ENCODE results near the gene CALHM3. TPM values are rescaled to one million over a fixed set of nuclear protein-coding genes. Genes with fewer than 3 reads are reported as not detected.
A peak's percentile ranks its signal among the peaks of the same experiment; 100 is the strongest.

Gene CALHM3
- total and polyA plus RNA-seq, 4 donors = not detected

DNA sequence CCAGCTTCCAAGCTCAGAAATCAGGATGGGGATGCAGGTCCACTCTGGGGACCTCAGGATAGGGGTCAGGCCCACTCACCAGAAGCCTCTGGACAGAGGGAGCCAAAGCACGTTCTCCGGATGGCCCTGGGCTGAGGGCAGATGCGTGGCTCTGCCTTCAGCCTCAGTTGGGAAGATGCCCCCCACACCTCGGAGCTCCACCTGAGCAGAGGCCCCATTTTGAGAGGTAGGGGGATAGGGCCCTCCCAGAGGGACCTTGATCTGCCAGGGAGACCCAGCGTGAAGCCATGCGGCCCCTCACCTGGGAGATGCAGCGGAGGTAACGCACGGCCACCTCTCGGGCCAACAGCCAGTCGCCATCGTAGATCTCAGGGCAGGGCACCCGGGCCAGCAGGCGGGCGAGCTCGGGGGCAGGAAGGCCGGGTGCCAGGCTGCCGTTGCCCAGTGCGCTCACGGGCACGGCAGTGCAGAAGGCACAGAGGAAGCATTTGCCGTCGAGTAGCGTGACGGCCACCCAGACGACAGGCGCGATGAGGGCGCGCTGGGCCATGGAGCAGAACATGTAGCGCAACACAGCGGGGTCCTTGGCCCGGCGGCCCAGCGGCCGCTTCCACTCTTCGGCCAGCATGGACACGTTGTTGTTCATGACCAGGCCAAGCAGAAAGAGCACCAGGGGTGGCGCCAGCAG lies 21.0 kb downstream of the CALHM3 start:
- no peak for DNase-seq
- H3K27me3 ChIP-seq (ENCODE audit: control insufficient read depth in 1 of 2, insufficient read depth in 2 of 2, low read length in 1 of 2) = no peaks in the 10 kb centered on the region
- no peak for ATAC-seq (ENCODE audit: low FRiP score)
- WGBS, 2 donors = 97% methylated on average over 39 of the region's 39 CpGs
- H3K9me3 ChIP-seq (ENCODE audit: control insufficient read depth, low read length) = no peaks in the 10 kb centered on the region
- no peaks in the 10 kb centered on the region for H3K36me3 ChIP-seq (ENCODE audit: control insufficient read depth in 1 of 2, insufficient read depth in 2 of 2, low read length in 1 of 2)
- no peaks in the 10 kb centered on the region for H3K4me1 ChIP-seq (ENCODE audit: control insufficient read depth in 1 of 2, insufficient read depth in 2 of 2, low read length in 2 of 2)
- no peak overlapping the region for H3K27ac ChIP-seq (ENCODE audit: low read depth in 1 of 2, low read length in 2 of 2)
- no peak overlapping the region for H3K4me3 ChIP-seq (ENCODE audit: low read length in 2 of 2)
- intact Hi-C loops (cut with DNase I) = no loop called here

DNA sequence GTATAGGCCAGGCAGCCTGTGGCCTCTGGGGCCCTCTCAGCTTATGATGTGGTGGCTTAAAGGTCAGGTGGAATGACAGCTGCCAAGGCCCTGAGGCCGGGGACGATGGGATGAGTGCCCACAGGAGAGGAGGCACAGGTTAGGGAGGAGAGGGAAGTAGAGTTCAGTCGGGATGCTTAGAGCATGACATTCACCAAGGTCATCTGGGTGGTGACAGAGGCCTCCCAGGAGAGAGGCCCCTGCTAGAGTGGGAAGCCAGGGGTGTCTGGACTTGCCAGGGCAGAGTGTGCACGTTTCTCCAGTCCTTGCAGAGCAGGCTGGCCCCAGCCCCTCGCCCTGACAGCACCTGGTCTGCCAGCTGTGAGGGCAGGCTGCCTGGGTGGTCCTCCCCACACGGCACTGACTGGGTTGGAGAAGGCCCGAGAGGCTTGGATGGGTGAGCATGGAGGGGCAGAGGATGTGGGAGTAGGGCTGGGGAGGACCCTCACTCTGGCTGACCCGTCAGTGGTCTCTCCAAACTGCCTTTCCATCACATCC lies 21.8 kb downstream of the CALHM3 start:
- WGBS, 2 donors = 68 to 82% methylated on average over 7 to 8 of the region's 8 CpGs
- ATAC-seq (ENCODE audit: low FRiP score) = no peak
- Histone ChIP-seq H3K9me3 (ENCODE audit: control insufficient read depth, low read length) (no peaks in the 10 kb centered on the region), H3K27ac (ENCODE audit: low read depth in 1 of 2, low read length in 2 of 2) (no peak overlapping the region), H3K4me1 (ENCODE audit: control insufficient read depth in 1 of 2, insufficient read depth in 2 of 2, low read length in 2 of 2) (no peaks in the 10 kb centered on the region), H3K36me3 (ENCODE audit: control insufficient read depth in 1 of 2, insufficient read depth in 2 of 2, low read length in 1 of 2) (no peaks in the 10 kb centered on the region), H3K27me3 (ENCODE audit: control insufficient read depth in 1 of 2, insufficient read depth in 2 of 2, low read length in 1 of 2) (no peaks in the 10 kb centered on the region), H3K4me3 (ENCODE audit: low read length in 2 of 2) (no peak overlapping the region)
- DNase-seq = no peak
- intact Hi-C loops (cut with DNase I) = no loop called here

DNA sequence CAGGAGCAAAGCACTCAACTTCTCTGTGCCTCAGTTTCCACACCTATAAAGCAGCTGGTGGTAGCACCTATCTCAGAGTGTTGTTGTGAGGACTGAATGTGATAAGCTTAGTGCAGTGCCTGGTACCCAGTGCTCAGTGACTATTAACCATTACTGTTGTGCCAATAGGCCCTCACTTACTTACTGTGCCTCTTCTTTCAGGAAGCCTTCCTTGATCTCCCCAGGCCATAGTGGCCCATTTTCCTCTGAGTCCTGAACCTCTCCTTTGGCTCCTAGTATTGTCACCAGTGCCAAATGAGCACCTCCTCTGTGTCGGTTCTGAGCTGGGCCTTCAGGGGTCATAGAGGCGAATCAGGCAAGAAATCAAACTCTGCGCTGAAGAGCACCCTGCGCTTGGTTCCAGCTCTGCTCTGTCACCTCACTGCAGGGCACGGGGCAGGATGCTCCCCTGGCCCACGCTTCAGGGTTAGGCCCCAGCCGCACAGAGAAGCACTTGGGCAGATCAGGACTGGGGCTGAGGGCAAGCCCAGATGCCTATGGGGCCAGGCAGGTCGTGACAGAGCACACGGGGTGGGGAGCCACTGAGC lies 22.9 kb downstream of the CALHM3 start:
- Histone ChIP-seq H3K9me3 (ENCODE audit: control insufficient read depth, low read length) (no peaks in the 10 kb centered on the region), H3K4me3 (ENCODE audit: low read length in 2 of 2) (no peak overlapping the region), H3K36me3 (ENCODE audit: control insufficient read depth in 1 of 2, insufficient read depth in 2 of 2, low read length in 1 of 2) (no peaks in the 10 kb centered on the region), H3K27ac (ENCODE audit: low read depth in 1 of 2, low read length in 2 of 2) (no peak overlapping the region), H3K27me3 (ENCODE audit: control insufficient read depth in 1 of 2, insufficient read depth in 2 of 2, low read length in 1 of 2) (no peaks in the 10 kb centered on the region), H3K4me1 (ENCODE audit: control insufficient read depth in 1 of 2, insufficient read depth in 2 of 2, low read length in 2 of 2) (no peaks in the 10 kb centered on the region)
- no peak for ATAC-seq (ENCODE audit: low FRiP score)
- intact Hi-C loops (cut with DNase I) = no loop called here
- WGBS, 2 donors = 92 to 94% methylated on average over 9 of the region's 9 CpGs
- no peak for DNase-seq

GRCh38 chr10:103455235-103455634 lies 23.8 kb downstream of the CALHM3 start:
- intact Hi-C loops (cut with DNase I) = no loop called here
- H3K9me3 ChIP-seq (ENCODE audit: control insufficient read depth, low read length) = no peaks in the 10 kb centered on the region
- H3K27ac ChIP-seq (ENCODE audit: low read depth in 1 of 2, low read length in 2 of 2) = no peak overlapping the region
- no peak for ATAC-seq (ENCODE audit: low FRiP score)
- H3K36me3 ChIP-seq (ENCODE audit: control insufficient read depth in 1 of 2, insufficient read depth in 2 of 2, low read length in 1 of 2) = no peaks in the 10 kb centered on the region
- 91% methylated on average over 24 to 25 of the region's 25 CpGs for WGBS, 2 donors
- H3K4me1 ChIP-seq (ENCODE audit: control insufficient read depth in 1 of 2, insufficient read depth in 2 of 2, low read length in 2 of 2) = no peaks in the 10 kb centered on the region
- H3K4me3 ChIP-seq (ENCODE audit: low read length in 2 of 2) = no peak overlapping the region
- no peaks in the 10 kb centered on the region for H3K27me3 ChIP-seq (ENCODE audit: control insufficient read depth in 1 of 2, insufficient read depth in 2 of 2, low read length in 1 of 2)
- no peak for DNase-seq

DNA sequence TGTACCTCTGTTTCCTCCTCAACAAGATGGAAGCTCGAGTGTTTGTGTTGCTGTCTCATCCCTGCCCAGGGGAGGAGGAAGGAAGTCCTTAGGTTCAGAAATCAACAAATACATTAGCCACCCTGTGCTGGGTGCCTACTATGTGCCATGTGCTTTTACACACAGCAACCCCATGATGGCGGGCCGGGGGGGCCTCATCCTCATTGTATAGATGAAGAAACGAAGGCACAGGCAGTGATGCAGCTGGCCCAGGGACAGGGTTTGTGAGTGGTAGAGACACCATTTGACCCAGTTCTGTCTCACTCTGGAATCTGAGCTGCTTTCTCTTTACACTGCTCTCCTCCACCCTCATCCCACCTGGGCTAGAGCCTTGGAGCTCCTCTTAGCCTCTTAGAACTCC lies 25.0 kb downstream of the CALHM3 start:
- no peaks in the 10 kb centered on the region for H3K36me3 ChIP-seq (ENCODE audit: control insufficient read depth in 1 of 2, insufficient read depth in 2 of 2, low read length in 1 of 2)
- intact Hi-C loops (cut with DNase I) = no loop called here
- H3K4me1 ChIP-seq (ENCODE audit: control insufficient read depth in 1 of 2, insufficient read depth in 2 of 2, low read length in 2 of 2) = no peaks in the 10 kb centered on the region
- ATAC-seq (ENCODE audit: low FRiP score) = no peak
- WGBS, 2 donors = 92 to 93% methylated on average over 4 of the region's 4 CpGs
- no peaks in the 10 kb centered on the region for H3K9me3 ChIP-seq (ENCODE audit: control insufficient read depth, low read length)
- H3K27ac ChIP-seq (ENCODE audit: low read depth in 1 of 2, low read length in 2 of 2) = no peak overlapping the region
- H3K4me3 ChIP-seq (ENCODE audit: low read length in 2 of 2) = no peak overlapping the region
- no peak for DNase-seq
- no peaks in the 10 kb centered on the region for H3K27me3 ChIP-seq (ENCODE audit: control insufficient read depth in 1 of 2, insufficient read depth in 2 of 2, low read length in 1 of 2)

DNA sequence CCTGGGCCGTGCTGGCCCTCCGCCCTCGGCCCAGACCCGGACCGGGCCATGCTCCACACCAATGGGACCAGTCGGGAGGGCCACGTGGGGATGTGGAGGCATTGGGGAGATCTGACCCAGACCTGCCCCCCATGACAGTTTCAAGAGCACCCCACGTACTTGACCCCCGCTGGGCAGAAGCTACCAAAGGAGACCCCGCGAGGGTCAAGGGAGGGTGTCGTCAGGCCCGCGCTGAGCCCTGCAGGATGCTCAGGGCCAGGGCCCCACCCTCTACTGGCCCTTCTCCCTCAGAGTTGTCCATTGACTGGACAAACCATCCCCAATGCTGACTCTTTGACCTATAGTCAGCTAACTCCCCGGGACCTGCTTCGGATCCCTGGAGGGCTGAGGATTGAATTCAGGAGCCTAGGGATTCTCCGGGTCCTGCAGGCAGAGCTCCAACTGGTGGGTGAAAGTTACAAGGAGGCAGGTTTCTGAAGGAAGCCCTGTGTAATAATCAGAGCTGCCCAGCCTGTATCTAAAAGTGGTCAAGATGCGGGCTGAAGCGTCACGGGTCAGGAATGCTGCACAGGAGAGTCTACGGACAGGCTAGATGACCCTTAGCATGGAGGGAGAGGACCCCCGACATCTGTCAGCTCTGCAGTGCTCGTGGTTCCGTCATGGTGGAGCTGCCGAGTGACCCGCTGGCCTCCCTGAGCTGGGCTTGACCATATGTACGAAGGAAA lies 26.4 kb downstream of the CALHM3 start:
- 25 to 27% methylated on average over 27 of the region's 27 CpGs for WGBS, 2 donors
- peak overlapping the region in 1 of 2 donors; percentile 72 for H3K27ac ChIP-seq (ENCODE audit: low read depth in 1 of 2, low read length in 2 of 2)
- H3K4me3 ChIP-seq (ENCODE audit: low read length in 2 of 2) = peak overlapping the region in 1 of 2 donors; percentile 83
- H3K27me3 ChIP-seq (ENCODE audit: control insufficient read depth in 1 of 2, insufficient read depth in 2 of 2, low read length in 1 of 2) = no peaks in the 10 kb centered on the region
- H3K9me3 ChIP-seq (ENCODE audit: control insufficient read depth, low read length) = no peaks in the 10 kb centered on the region
- no peaks in the 10 kb centered on the region for H3K36me3 ChIP-seq (ENCODE audit: control insufficient read depth in 1 of 2, insufficient read depth in 2 of 2, low read length in 1 of 2)
- no peaks in the 10 kb centered on the region for H3K4me1 ChIP-seq (ENCODE audit: control insufficient read depth in 1 of 2, insufficient read depth in 2 of 2, low read length in 2 of 2)
- ATAC-seq (ENCODE audit: low FRiP score) (no peak), DNase-seq (no peak)
- intact Hi-C loops (cut with DNase I) = no loop called here

- ATAC-seq (ENCODE audit: low FRiP score) (peak; percentile 84), DNase-seq (peak; percentile 84 to 91)
- Histone ChIP-seq H3K36me3 (ENCODE audit: control insufficient read depth in 1 of 2, insufficient read depth in 2 of 2, low read length in 1 of 2) (peaks cover 0 to 3% of the 10 kb centered on the region in 2 donors), H3K4me3 (ENCODE audit: low read length in 2 of 2) (peak within 1 kb of the TSS; percentile 83 to 86), H3K4me1 (ENCODE audit: control insufficient read depth in 1 of 2, insufficient read depth in 2 of 2, low read length in 2 of 2) (no peaks in the 10 kb centered on the region), H3K27me3 (ENCODE audit: control insufficient read depth in 1 of 2, insufficient read depth in 2 of 2, low read length in 1 of 2) (no peaks in the 10 kb centered on the region), H3K27ac (ENCODE audit: low read depth in 1 of 2, low read length in 2 of 2) (peak within 1 kb of the TSS; percentile 20 to 72), H3K9me3 (ENCODE audit: control insufficient read depth, low read length) (no peaks in the 10 kb centered on the region)
- intact Hi-C loops (cut with DNase I) = no loop called here
- WGBS, 2 donors = 0 to 1% methylated on average over 28 to 32 of the region's 32 CpGs
Observed at GRCh38 chr10:103451831-103452505, 27.1 kb downstream of the CALHM3 start, which contains the start of gene CALHM2. Gene CALHM2, minus strand, starts transcription at chr10:103452370. Its CDS starts 2,429 bp downstream, at chr10:103449941.

GRCh38 chr10:103451091-103451813 lies 27.8 kb downstream of the CALHM3 start:
- no peaks in the 10 kb centered on the region for H3K9me3 ChIP-seq (ENCODE audit: control insufficient read depth, low read length)
- WGBS, 2 donors = 0 to 1% methylated on average over 14 of the region's 14 CpGs
- peak; percentile 89 to 92 for DNase-seq
- H3K4me1 ChIP-seq (ENCODE audit: control insufficient read depth in 1 of 2, insufficient read depth in 2 of 2, low read length in 2 of 2) = peaks cover 0 to 5% of the 10 kb centered on the region in 2 donors
- ATAC-seq (ENCODE audit: low FRiP score) = peak; percentile 77
- intact Hi-C loops (cut with DNase I) = no loop called here
- H3K4me3 ChIP-seq (ENCODE audit: low read length in 2 of 2) = peak overlapping the region; percentile 83 to 86
- H3K36me3 ChIP-seq (ENCODE audit: control insufficient read depth in 1 of 2, insufficient read depth in 2 of 2, low read length in 1 of 2) = peaks cover 0 to 3% of the 10 kb centered on the region in 2 donors
- H3K27me3 ChIP-seq (ENCODE audit: control insufficient read depth in 1 of 2, insufficient read depth in 2 of 2, low read length in 1 of 2) = no peaks in the 10 kb centered on the region
- H3K27ac ChIP-seq (ENCODE audit: low read depth in 1 of 2, low read length in 2 of 2) = peak overlapping the region; percentile 32 to 72
